Measurements from ENCODE around the gene PAQR8. TPM values are rescaled to one million over a fixed set of nuclear protein-coding genes. Genes with fewer than 3 reads are reported as not detected.

PAQR8 gene
- total RNA-seq, 2 experiments from 2014 or later = 25.7 to 26.4 TPM

DNA sequence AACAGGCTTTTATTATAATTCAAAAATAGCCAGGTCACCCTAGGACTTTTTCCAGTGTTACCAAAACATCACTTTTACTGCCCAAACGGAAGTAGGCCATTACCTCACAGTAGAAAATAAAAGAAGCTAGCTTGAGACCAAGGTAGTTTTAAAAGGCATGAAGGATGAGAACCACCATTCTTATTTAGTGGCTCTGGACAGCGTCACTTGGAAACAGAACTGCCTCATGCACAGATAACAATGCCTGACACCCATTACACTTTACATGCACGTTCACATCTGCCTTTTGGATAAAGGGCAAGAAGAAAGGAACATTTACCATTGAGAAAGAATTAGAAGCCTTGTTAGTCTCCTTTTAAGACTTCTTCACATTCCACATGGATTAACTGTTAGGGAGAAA lies 1.9 kb upstream of the PAQR8 start:
- Mint-ChIP-seq H3K27me3 (no peaks in the 10 kb centered on the region), H3K4me3 (no peak overlapping the region), H3K27ac (no peak overlapping the region), H3K4me1 (peaks cover 27% of the 10 kb centered on the region), H3K36me3 (peaks cover 9% of the 10 kb centered on the region), H3K9me3 (no peaks in the 10 kb centered on the region)
- ATAC-seq (ENCODE audit: low read depth) (no peak), DNase-seq (no peak)
- POLR2A ChIA-PET = no interaction called here

DNA sequence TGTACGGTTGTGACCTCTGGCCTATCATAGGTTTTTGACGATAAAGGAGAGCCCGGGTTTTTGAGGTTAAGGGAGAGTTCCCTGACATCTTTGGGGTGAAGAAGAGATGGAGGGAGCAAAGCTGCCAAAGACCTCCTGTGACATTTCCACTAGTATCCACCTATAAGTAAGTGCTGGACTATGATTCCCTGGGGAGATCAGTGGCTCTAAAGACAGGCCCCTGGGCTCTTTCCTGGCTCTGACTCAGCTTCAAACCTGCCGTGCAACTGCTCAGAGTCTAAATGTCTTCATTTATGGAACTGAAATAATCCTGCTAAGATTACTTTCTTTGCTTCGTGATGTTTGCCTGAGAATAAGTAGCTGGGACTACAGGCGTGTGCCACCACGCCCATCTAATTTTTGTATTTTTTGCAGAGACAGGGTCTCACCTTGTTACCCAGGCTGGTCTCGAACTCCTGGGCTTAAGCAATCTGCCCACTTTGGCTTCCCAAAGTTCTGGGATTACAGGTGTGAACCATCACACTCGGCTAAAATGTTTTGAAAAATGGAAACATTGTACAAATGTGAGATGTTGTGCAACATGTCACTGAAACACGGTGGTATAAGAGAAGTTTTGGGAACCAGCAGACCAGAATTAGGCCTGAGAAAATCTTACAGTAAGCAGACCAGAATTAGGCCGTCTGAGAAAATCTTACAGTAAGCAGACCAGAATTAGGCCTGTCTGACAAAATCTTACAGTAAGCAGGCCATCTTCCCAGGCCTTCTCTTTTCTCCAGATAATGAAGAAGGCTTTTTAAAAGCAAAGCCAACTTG lies 1.1 kb upstream of the PAQR8 start:
- Mint-ChIP-seq H3K4me3 (peak overlapping the region; percentile 84), H3K27ac (peak overlapping the region; percentile 88), H3K4me1 (peaks cover 28% of the 10 kb centered on the region), H3K36me3 (peaks cover 10% of the 10 kb centered on the region), H3K9me3 (no peaks in the 10 kb centered on the region), H3K27me3 (no peaks in the 10 kb centered on the region)
- POLR2A ChIA-PET = interaction anchor here (1.6 to 2.9 kb wide), 2 partner anchors 27 to 39 kb away, joined by 8 to 19 read pairs; no protein-coding TSS in a partner anchor
- DNase-seq = no peak
- no peak for ATAC-seq (ENCODE audit: low read depth)

DNA sequence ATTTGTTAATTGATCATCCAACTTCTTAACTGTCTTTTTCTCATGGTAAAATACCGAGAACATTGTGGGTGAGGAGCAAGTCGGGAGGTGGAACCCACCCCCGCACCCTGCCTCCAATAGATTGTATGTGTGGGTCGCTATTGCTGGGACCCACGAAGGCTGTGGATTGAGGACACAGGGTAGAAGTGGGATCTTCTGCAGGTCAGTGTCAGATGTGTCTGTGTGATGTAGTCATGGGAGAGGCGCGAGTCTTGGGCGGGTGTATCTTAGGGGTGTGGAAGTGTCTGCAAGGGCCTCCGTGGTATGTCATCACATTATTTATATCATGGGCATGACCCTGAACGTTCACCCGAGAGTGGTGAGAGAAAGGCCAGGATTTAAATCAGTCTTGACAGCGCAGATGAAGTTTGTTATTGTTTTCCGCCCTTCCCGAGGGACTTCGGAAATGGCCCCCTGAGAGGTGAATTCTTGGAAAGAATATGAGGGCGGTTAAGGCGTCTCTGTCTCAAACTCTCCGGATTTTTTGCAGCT lies 472 bp upstream of the PAQR8 start:
- no peaks in the 10 kb centered on the region for H3K9me3 Mint-ChIP-seq
- POLR2A ChIA-PET = interaction anchor here (0.7 to 3.2 kb wide), 21 partner anchors 10 to 84 kb away, joined by 3 to 61 read pairs (median 7); partner anchors contain the start of genes EFHC1 and MCM3
- no peak for DNase-seq
- peak; percentile 21 for ATAC-seq (ENCODE audit: low read depth)
- H3K27ac Mint-ChIP-seq = peak overlapping the region; percentile 88
- peaks cover 31% of the 10 kb centered on the region for H3K4me1 Mint-ChIP-seq
- peaks cover 16% of the 10 kb centered on the region for H3K36me3 Mint-ChIP-seq
- H3K4me3 Mint-ChIP-seq = peak overlapping the region; percentile 84
- no peaks in the 10 kb centered on the region for H3K27me3 Mint-ChIP-seq

DNA sequence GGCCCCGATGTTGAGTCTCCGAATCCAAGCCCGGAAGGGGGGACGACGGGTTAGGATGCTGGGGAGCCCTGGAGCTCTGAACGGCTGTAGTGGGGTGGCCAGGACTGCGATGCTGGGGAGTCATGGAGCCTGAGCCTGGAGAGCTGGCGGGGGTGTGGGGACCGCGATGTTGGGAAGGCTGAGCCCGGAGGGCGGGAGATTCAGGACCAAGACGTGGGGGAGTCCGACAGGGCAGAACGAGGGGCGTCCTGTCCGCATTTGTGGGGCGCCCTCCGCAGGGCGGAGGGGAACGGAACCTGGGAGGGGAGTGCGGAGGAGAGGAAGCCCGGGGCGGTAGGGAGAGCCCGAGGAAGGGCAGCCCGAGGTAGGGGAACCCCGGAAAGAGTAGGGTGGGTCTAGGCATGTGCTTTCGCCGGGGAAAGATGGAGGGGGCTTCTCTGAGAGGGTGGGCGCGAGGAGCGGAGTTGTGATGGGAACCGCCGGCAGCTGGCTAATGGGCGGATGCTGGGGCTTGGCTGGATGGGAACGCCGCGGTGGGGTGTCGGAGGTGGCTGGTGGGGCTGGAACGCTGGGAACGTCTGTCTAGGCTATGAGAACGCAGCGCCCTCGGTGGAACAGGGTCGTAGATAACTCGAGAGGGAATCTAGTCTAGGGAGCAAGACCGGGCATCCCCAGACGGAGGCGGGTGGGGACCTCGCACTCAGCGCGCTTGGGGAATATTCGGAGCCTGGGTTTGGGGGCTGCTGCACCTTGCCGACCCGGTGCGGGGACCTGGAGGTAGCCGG lies 684 bp downstream of the PAQR8 start:
- Mint-ChIP-seq H3K4me1 (peaks cover 37% of the 10 kb centered on the region), H3K4me3 (peak overlapping the region; percentile 95), H3K27me3 (no peaks in the 10 kb centered on the region), H3K9me3 (no peaks in the 10 kb centered on the region), H3K36me3 (peaks cover 27% of the 10 kb centered on the region), H3K27ac (peak overlapping the region; percentile 86)
- ATAC-seq (ENCODE audit: low read depth) = peak; percentile 58
- DNase-seq = no peak
- POLR2A ChIA-PET = interaction anchor here (0.7 to 3.2 kb wide), 25 partner anchors 12 to 103 kb away, joined by 3 to 61 read pairs (median 4); partner anchors contain the start of genes EFHC1 and MCM3

DNA sequence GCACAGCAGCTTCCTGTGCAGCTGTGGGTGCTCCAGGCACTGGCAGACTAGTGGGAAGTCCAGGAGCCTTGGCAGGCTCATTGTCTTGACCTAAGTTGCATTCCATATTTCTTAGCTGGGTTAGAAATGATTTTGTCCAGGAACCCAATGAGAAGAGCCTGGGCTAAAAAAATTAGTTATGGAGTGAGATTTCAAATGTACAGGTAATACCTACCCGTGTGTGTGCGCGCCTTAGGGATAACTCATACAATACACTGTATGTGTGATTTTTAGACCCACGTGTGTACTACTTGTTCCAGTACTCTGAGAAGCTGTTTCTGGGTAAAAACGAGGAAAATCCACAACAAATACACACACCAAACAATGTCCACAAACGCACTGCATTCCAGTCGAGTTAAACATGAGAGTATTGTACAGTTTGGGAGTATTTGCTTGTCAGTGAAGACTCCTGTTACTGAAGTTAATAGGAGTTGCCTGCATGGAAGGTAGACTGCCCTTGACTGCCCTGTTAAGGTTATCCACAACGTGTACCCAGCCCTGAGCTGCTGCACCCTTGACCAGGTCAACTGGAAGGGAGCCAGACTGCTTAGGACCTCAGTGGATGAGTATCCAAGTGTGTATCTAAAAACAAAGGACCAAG lies 1.4 kb downstream of the PAQR8 start:
- no peak for ATAC-seq (ENCODE audit: low read depth)
- Mint-ChIP-seq H3K9me3 (peaks cover 1% of the 10 kb centered on the region), H3K27me3 (no peaks in the 10 kb centered on the region), H3K4me3 (peak overlapping the region; percentile 95), H3K4me1 (peaks cover 43% of the 10 kb centered on the region), H3K36me3 (peaks cover 33% of the 10 kb centered on the region), H3K27ac (peak overlapping the region; percentile 44)
- DNase-seq = no peak
- POLR2A ChIA-PET = interaction anchor here (1.1 to 3.2 kb wide), 8 partner anchors 12 to 103 kb away, joined by 3 to 61 read pairs (median 26); partner anchors contain the start of gene MCM3

- POLR2A ChIA-PET = interaction anchor here (0.5 to 3.2 kb wide), 3 partner anchors 11 to 104 kb away, joined by 3 to 23 read pairs (median 6); partner anchors contain the start of gene MCM3
- no peak for DNase-seq
- Mint-ChIP-seq H3K9me3 (peaks cover 1% of the 10 kb centered on the region), H3K27ac (no peak overlapping the region), H3K36me3 (peaks cover 45% of the 10 kb centered on the region), H3K4me1 (peaks cover 43% of the 10 kb centered on the region), H3K4me3 (peak overlapping the region; percentile 4), H3K27me3 (no peaks in the 10 kb centered on the region)
- no peak for ATAC-seq (ENCODE audit: low read depth)
Observed at GRCh38 chr6:52364480-52365166, 2.7 kb downstream of the PAQR8 start.

DNA sequence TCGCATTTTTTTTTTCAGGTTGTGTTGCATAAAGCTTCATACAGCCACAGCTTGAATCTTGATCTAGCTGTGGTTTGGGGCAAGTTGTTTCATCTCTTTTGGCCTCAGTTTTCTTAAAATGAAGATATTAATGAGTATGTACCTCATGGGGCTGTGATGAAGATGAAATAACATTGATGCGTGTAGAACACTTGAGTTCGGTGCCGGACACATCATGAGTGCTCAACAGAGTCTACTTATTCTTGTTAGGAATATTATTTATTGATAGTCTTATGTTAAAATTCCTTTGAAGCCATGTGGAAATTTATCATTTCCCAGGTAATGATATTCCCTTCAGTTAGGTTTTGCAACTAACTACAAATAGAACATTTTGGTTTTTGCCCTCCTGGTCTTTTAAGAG lies 3.4 kb downstream of the PAQR8 start:
- no peak overlapping the region for H3K27ac Mint-ChIP-seq
- no peak for DNase-seq
- peaks cover 1% of the 10 kb centered on the region for H3K9me3 Mint-ChIP-seq
- peak overlapping the region; percentile 4 for H3K4me3 Mint-ChIP-seq
- ATAC-seq (ENCODE audit: low read depth) = no peak
- POLR2A ChIA-PET = no interaction called here
- H3K27me3 Mint-ChIP-seq = no peaks in the 10 kb centered on the region
- peaks cover 49% of the 10 kb centered on the region for H3K36me3 Mint-ChIP-seq
- H3K4me1 Mint-ChIP-seq = peaks cover 43% of the 10 kb centered on the region

DNA sequence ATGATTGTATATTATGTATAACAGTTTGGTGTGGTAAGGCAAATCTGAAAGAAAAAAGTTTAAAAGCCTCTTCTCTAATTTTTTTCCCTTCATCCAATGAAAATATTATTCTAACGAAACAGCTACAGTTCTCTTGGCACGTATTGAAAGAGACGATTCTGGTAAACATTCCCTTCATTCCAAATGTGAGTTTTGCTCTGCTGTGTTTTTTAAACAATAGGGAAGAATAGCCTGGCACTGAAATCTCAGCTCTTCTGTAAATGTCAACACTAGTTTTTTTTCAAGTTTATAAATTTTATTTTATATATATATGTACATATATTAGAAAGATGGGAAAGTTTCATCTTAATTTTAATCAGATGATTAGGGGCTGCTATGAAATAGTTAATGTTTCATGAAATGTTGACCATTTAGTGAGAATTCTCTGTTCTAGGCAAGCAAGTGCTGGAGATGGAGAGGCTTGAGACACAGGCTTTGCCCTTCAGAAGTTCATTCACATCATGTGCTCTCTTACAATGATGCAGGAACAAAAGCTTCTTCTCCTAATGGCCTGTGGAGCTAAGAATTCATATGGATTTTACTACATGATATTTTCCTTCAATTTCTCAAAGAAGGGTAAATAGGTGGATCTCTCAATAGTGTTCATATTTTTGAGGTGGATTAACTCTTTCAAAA lies 4.1 kb downstream of the PAQR8 start:
- ATAC-seq (ENCODE audit: low read depth) = no peak
- H3K4me1 Mint-ChIP-seq = peaks cover 45% of the 10 kb centered on the region
- H3K27ac Mint-ChIP-seq = no peak overlapping the region
- H3K27me3 Mint-ChIP-seq = no peaks in the 10 kb centered on the region
- POLR2A ChIA-PET = no interaction called here
- DNase-seq = no peak
- peaks cover 56% of the 10 kb centered on the region for H3K36me3 Mint-ChIP-seq
- H3K9me3 Mint-ChIP-seq = peaks cover 1% of the 10 kb centered on the region
- no peak overlapping the region for H3K4me3 Mint-ChIP-seq

DNA sequence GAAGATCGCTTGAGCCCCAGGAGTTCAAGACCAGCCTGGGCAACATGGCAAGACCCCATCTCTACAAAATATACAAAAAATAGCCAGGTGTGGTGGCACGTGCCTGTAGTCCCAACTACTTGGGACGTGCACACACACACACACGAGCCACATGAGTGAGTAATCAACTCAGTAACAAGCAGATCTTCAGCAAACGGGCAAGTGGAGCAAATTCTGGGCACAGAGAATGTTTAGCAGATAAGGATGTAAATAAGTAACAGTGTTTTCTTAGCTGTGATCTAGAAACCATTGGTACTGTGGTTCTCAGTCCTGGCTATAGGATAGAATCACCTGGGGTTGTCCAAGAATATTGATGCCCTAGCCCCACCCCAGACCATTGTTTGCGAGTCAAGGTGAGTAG lies 6.1 kb downstream of the PAQR8 start:
- Mint-ChIP-seq H3K36me3 (peaks cover 61% of the 10 kb centered on the region), H3K9me3 (peaks cover 2% of the 10 kb centered on the region)
- POLR2A ChIA-PET = interaction anchor here (0.6 kb wide), 1 partner anchor 17 kb away, joined by 3 read pairs; no protein-coding TSS in a partner anchor

GRCh38 chr6:52369234-52369633 lies 7.3 kb downstream of the PAQR8 start:
- Mint-ChIP-seq H3K27me3 (no peaks in the 10 kb centered on the region), H3K9me3 (peaks cover 8% of the 10 kb centered on the region), H3K4me3 (no peak overlapping the region), H3K27ac (no peak overlapping the region), H3K36me3 (peaks cover 70% of the 10 kb centered on the region), H3K4me1 (peaks cover 28% of the 10 kb centered on the region)
- POLR2A ChIA-PET = no interaction called here
- no peak for ATAC-seq (ENCODE audit: low read depth)
- no peak for DNase-seq

More for the DNA sequence above, 6.1 kb downstream of the PAQR8 start:
- no peak for DNase-seq
- Mint-ChIP-seq H3K27me3 (no peaks in the 10 kb centered on the region), H3K4me3 (no peak overlapping the region), H3K27ac (no peak overlapping the region), H3K4me1 (peaks cover 36% of the 10 kb centered on the region)
- ATAC-seq (ENCODE audit: low read depth) = no peak

- no peak for DNase-seq
- POLR2A ChIA-PET = interaction anchor here (0.6 to 1.6 kb wide), 3 partner anchors 26 to 79 kb away, joined by 3 read pairs; no protein-coding TSS in a partner anchor
- no peaks in the 10 kb centered on the region for H3K27me3 Mint-ChIP-seq
- H3K4me1 Mint-ChIP-seq = peaks cover 27% of the 10 kb centered on the region
- H3K4me3 Mint-ChIP-seq = no peak overlapping the region
- H3K27ac Mint-ChIP-seq = no peak overlapping the region
- H3K36me3 Mint-ChIP-seq = peaks cover 65% of the 10 kb centered on the region
- no peak for ATAC-seq (ENCODE audit: low read depth)
- H3K9me3 Mint-ChIP-seq = peaks cover 9% of the 10 kb centered on the region
Observed at GRCh38 chr6:52371656-52372191, 9.8 kb downstream of the PAQR8 start.

Data from activated naive CD8-positive, alpha-beta T cell treated with anti-CD3 and anti-CD28 coated beads, Interleukin-2, amount 10 ng/mL, durations not matched to agents 7 days and 5 days (primary cell).